ENCODE data around the gene ARHGAP10.

Gene ARHGAP10

DNA sequence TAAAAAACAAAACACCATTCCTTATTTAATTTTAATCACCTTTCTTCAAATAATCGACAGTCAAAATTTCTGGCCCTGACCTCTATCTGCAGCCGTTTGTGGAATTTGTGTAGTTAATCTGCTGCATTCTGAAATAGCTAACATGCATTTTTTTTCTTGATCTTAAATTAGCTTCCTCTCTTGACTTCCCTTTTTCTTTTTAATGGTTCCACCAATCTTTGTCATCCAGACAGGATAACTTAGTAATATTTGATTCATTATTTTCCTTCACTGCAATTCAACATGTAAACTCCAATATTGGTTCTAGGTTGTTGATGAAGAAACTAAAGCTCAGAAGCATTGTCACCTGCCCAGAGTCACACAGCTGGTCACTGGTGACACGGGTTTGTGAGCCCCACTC is 77.3 kb downstream of the ARHGAP10 start:
- no peak for DNase-seq (ENCODE audit: low read depth)
- TF ChIP-seq, protein P1, sequence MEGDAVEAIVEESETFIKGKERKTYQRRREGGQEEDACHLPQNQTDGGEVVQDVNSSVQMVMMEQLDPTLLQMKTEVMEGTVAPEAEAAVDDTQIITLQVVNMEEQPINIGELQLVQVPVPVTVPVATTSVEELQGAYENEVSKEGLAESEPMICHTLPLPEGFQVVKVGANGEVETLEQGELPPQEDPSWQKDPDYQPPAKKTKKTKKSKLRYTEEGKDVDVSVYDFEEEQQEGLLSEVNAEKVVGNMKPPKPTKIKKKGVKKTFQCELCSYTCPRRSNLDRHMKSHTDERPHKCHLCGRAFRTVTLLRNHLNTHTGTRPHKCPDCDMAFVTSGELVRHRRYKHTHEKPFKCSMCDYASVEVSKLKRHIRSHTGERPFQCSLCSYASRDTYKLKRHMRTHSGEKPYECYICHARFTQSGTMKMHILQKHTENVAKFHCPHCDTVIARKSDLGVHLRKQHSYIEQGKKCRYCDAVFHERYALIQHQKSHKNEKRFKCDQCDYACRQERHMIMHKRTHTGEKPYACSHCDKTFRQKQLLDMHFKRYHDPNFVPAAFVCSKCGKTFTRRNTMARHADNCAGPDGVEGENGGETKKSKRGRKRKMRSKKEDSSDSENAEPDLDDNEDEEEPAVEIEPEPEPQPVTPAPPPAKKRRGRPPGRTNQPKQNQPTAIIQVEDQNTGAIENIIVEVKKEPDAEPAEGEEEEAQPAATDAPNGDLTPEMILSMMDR (IDR thresholded peaks at IDR 0.05; ENCODE audit: insufficient read depth, low read depth, low read length, missing control alignments), result no peak
- no peak overlapping the region for H3K4me3 ChIP-seq (ENCODE audit: low read depth, low read length)

DNA sequence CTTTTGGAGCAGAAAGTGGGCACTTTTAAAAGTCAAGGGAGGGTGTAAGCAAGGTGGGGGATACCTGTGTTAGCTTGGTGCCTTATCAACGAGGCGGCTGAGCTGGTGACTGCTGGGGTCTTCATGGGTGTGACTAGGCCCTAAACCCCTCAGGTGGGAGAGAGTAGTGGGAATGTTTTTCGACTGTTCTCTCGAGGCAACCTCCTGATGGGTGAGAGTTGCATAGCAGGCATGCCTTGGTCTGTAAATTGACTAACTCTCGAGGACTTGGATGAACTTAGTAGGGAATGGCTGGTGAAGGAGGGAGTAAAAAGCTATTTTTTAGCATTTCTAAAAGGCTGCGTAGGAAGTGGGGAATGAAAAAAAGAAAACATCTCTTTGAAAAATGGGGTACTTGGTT is 80.0 kb downstream of the ARHGAP10 start:
- TF ChIP-seq, protein P1 (IDR thresholded peaks at IDR 0.05; ENCODE audit: insufficient read depth, low read depth, low read length, missing control alignments), result no peak
- no peak overlapping the region for H3K4me3 ChIP-seq (ENCODE audit: low read depth, low read length)
- no peak for DNase-seq (ENCODE audit: low read depth)

DNA sequence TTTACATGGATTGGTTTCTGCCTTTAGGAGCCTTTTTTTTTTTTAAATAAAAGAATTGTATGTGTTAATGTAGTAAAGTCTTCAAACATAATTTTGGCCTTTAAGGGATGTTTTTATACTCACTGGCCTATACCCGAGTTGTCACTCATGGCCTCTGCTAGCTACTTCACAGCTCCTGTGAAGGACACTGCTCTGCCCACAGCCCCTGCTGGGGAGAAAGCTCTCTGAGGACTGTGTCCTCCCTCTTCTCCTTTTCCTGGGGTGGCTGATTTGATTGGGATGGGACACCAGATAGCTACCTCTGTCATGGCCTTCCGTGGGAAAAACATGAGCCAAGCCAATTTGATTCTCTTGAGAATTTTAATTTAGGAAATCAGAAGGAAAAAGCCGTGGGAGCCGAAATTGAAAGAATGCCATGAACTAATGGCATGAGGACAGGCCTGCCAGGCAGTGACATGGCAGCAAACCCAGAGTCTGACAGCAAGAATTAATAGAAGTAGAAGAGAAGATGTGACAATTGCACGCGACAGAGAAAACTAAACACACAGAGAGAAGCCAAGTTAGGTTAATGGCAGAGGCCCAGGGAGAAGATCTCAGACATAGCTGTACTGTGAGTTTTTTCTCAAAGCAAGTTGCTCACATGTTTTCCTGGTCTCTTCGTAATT is 81.4 kb downstream of the ARHGAP10 start:
- DNase-seq (ENCODE audit: low read depth), result no peak
- TF ChIP-seq, protein P1 (IDR thresholded peaks at IDR 0.05; ENCODE audit: insufficient read depth, low read depth, low read length, missing control alignments), result no peak
- H3K4me3 ChIP-seq (ENCODE audit: low read depth, low read length), result no peak overlapping the region

DNA sequence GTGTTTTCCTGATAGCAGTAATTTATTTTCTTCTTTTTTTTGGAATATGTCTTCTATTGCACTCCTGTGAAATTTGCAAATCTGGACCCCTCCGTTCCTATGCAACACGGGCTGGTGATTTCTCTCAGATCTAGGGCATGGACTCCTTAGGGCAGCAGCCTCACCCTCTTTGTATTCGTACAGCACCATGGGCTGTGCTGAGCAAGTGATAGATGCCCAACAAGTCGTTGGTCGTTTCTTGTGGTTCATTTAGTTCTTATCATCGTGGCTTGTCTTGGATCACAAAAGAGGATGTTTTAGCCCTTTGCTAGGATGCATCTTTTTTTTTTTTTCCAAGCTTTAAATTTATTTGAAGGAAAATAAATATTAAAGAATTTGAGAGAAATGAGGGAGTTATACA is 82.1 kb downstream of the ARHGAP10 start:
- no peak for DNase-seq (ENCODE audit: low read depth)
- no peak overlapping the region for H3K4me3 ChIP-seq (ENCODE audit: low read depth, low read length)
- TF ChIP-seq, protein P1 (IDR thresholded peaks at IDR 0.05; ENCODE audit: insufficient read depth, low read depth, low read length, missing control alignments), result no peak

DNA sequence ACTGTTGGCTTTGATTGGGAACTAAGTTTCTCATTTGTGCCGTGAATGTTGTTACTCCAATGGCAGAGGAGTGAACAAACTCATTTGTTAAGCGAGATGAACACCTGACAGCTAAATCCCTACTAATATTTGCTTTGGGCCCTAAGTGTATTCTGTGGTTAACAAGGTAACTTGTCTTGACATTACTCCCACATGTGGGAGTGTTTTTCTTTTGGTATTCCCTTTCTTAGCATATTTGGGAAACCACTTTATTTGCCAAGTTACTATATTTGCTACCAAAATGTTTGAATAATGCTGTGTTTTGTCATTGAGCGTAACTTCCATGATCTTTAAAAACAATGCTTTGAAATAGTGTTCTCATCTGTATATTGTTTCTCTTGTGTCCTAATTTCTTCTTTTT is 82.5 kb downstream of the ARHGAP10 start:
- TF ChIP-seq, protein P1 (IDR thresholded peaks at IDR 0.05; ENCODE audit: insufficient read depth, low read depth, low read length, missing control alignments), result no peak
- DNase-seq (ENCODE audit: low read depth), result no peak
- H3K4me3 ChIP-seq (ENCODE audit: low read depth, low read length), result no peak overlapping the region

DNA sequence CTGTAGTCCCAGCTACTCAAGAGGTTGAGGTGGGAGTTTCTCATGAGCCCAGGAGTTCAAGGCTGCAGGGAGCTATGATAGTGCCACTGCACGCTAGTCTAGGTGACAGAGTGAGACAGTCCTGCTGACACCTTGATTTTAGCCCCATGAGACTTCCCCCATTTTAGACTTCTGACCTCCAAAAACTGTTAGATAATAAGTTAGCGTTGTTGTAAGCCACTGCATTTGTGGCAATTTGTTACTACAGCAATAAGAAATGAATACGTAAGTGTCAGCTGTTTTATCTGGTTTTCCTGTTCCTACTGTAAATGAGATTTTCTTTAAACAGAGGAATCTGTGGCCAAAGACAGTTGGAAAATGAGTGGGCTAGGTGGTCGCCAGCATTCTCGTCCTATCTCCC is 83.9 kb downstream of the ARHGAP10 start:
- TF ChIP-seq, protein P1 (IDR thresholded peaks at IDR 0.05; ENCODE audit: insufficient read depth, low read depth, low read length, missing control alignments), result no peak
- H3K4me3 ChIP-seq (ENCODE audit: low read depth, low read length), result no peak overlapping the region
- DNase-seq (ENCODE audit: low read depth), result no peak

Data from GM12865 (cell line).